Measurements from ENCODE around the gene RNF151.
"Not testable (repeated sequence)": the region's sequence is repeated elsewhere in the genome, so short reads cannot be mapped to it uniquely, and the experiment has no call there.

Gene RNF151

DNA sequence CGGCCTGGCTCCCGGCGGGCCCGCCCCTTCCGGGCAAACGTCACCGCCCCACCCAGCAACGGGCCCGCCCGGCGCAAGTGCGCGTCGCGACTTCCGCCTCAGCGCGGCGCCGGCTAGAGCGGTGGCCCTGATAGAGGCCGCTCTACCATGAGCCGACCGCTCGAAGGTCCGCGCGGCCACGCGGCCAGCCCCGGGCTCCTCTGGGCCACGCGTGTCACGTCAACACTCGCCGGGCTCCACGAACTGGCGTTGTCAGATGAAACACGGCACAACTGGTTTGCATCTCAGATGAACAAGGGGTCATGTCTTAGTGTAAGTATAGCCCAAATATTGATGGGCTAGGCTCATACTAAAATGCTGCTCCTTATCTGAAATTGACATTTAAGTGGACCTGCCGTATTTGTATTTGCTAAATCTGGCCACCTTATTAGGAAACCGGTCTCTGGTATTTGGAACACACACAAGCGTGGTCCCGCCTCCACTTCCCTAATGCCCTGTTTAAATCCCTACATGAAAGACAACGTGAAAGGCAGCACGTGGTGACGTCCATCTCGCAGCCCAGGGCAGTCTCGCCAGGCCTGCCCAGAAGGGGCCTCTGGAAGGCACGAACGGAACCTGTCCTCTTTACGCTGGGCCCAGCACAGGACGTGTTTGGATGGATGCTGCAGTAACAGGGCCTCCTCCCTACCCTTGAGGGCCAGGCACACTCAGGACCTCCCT, 43.3 kb downstream of the RNF151 start, which contains the start of gene ZNF598:
Gene ZNF598 (minus strand): TSS at position 31 of the 720 bp plus-strand sequence.
- DNase-seq, result peak; percentile 81

DNA sequence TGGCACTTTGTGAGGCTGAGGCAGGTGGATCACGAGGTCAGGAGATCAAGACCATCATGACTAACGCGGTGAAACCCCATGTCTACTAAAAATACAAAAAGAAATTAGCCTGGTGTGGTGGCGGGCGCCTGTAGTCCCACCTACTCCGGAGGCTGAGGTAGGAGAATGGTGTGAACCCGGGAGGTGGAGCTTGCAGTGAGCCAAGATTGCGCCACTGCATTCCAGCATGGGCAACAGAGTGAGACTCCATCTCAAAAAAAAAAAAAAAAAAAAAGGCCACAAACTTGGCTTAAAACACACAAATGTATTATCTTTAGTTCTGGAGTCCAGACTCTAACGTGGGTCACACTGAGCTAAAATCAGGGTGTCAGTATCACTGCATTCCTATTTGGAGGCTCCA, 45.1 kb downstream of the RNF151 start:
- not testable (repeated sequence) for DNase-seq

DNA sequence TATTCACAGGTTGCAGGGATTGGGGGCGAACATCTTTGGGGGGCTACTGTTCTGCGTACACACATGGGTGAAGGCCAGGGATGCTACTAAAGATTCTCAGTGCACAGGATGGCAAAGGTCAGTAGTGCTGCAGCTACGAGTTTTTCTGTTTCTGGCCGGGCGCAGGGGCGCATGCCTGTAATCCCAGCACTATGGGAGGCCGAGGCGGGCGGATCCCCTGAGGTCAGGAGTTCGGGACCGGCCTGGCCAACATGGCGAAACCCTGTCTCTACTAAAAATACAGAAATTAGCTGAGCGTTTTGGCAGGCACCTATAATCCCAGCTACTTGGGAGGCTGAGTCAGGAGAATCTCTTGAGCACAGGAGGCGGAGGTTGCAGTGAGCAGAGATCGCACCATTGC, 46.9 kb downstream of the RNF151 start:
- no peak for DNase-seq

DNA sequence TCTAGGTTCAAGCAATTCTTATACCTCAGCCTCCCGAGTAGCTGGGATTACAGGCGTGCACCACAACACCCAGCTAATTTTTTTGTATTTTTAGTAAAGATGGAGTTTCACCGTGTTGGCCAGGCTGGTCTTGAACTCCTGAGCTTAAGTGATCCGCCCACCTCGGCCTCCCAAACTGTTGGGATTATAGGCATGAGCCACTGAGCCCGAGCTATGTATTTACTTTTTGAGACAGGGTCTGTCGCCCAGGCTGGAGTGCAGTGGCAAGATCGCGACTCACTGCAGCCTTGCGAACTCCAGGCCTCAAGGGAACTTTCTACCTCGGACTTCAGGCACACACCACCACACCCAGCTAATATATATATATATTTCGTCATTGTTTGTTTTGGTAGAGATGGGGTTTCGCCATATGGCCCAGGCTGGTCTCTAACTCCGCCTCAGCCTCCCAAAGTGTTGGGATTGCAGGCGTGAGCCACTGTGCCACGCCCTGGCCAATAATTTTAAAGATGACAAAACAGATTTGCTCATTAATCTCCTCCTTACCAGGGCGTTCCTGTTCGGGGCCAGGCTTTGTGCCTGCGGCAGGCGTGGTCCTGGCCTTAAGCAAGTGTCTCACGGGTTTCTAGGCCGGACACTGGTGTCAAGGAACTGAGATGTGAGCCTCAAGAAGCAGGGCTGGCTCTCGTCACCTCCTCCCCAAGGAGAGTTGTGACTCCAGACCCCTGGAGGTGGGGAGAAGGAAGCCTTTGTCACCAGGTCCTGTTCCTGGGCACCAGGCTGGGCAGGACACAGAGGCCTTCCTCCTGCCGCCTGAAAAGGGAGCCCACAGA, 48.7 kb downstream of the RNF151 start:
- DNase-seq, result no peak

DNA sequence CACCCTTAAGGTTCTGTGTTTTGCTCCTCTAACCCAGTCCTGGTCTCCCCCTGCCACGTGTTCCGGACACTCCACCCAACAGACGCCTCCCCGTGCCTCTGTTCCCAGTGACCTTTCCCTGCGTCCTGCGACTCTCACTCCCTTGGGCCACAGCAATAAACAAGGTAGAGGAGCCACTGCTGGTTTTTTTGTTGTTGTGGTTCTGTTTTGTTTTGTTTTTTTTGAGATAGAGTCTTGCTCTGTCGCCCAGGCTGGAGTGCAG, 49.2 kb downstream of the RNF151 start:
- DNase-seq, result no peak

DNA sequence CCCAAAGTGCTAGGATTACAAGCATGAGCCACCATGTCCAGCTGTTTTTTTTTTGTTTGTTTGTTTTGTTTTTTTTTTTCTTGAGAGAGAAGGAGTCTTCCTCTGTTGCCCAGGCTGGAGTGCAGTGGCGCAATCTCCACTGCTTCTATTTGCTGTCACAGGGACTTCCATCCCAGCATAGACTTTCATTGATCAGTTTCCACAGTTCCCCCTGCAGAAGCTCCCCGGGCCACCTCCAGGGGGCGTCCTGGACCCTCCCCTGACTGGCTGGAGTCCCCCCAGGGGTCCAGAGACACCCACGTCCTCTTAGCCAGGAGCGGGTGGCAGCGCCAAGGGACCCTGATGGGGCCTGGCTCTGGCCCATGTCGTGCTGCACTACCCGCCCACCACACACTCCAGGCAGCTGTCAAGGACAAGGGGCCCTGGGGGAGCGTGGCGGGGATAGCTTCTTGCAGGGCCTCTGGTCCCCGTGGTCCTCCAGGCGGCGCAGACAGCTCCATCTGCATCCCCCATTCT, 49.8 kb downstream of the RNF151 start:
- DNase-seq, result peak; percentile 13
